ENCODE data around the gene AP4B1. TPM values are rescaled to one million over a fixed set of nuclear protein-coding genes. Genes with fewer than 3 reads are reported as not detected.

The AP4B1 gene
- total and polyA plus RNA-seq, 9 of the 15 experiments (the other 6 are each of a cell fraction or from before 2014, with no cell fraction given) = 15.8 to 36.5 (median 24.6) TPM

DNA sequence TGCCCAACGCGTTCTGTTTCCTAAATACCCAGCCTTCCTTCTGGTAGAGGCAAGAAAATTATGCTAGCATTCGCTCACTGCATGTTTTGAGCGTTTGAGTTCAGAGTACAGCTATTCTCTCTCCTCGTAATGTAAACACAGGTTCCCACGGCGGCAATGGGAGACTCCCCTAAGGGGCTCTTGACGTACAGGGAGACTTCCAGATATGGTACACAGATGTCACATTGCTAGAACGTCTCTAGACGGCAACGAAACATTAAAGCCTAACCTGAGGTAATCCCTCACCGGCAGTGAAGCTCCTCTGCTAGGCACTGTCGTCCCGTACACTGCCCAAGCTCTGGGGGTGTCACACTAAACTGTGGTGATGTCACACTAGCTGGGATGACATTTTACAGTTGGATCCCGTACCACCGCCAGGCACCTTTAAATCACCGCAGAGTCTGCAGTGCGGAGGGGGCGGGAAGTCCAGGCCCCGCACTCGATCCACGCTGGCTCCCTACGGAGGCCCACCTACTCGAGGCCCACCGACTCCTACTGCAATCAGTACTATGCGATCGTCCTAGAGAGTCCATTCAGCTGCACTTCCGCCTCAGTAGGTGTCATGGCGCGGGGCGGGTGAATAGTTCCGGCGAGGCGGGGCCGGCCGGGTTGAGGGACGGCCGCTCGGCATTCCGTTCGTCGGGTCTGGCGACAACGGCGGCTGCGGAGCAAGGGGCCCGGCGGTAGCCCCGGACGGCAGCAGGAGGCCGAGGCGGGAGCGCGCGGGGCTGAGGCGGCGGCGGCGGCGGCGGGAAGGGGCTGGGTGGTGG is 24.5 kb upstream of the AP4B1 start, which contains the start of gene HIPK1 (continued):
- TF ChIP-seq ZNF444 (CRISPR knock-in tag; IDR thresholded peaks at IDR 0.05) (no peak), NCOA2 (IDR thresholded peaks at IDR 0.05; ENCODE audit: partially characterized antibody in 2 of 2) (no peak), RBM17 (IDR thresholded peaks at IDR 0.05; ENCODE audit: borderline replicate concordance, low read depth, low read length) (no peak), SRF (CRISPR knock-in tag; IDR thresholded peaks at IDR 0.05) (peak in 1 of 2 experiments; percentile 77; a peak in 2 of 4 replicates), NR1H2 (CRISPR knock-in tag; IDR thresholded peaks at IDR 0.05) (0 out of 2 replicates have a peak, but pooled peaks have one; percentile 53), XRCC5 (IDR thresholded peaks at IDR 0.05; ENCODE audit: low read depth, low read length) (peak; percentile 100), DIDO1 (tag; IDR thresholded peaks at IDR 0.05; ENCODE audit: low read depth) (peak; percentile 80; the same call in 1 of the 2 replicates), PBX2 (CRISPR knock-in tag; IDR thresholded peaks at IDR 0.05; ENCODE audit: low read depth) (no peak), PBX2 (tag; conservative IDR thresholded peaks at IDR 0.05; ENCODE audit: low read depth) (peak; percentile 11; the same call in 1 of the 2 replicates), ARID3B (CRISPR knock-in tag; IDR thresholded peaks at IDR 0.05; ENCODE audit: borderline replicate concordance) (no peak), ATF4 (CRISPR knock-in tag; IDR thresholded peaks at IDR 0.05) (peak; percentile 71), ZNF695 (CRISPR knock-in tag; IDR thresholded peaks at IDR 0.05) (no peak)
- TF ChIP-seq, protein P1, sequence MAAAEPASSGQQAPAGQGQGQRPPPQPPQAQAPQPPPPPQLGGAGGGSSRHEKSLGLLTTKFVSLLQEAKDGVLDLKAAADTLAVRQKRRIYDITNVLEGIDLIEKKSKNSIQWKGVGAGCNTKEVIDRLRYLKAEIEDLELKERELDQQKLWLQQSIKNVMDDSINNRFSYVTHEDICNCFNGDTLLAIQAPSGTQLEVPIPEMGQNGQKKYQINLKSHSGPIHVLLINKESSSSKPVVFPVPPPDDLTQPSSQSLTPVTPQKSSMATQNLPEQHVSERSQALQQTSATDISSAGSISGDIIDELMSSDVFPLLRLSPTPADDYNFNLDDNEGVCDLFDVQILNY (CRISPR knock-in tag; IDR thresholded peaks at IDR 0.05) = no peak
- TF ChIP-seq, protein P2, sequence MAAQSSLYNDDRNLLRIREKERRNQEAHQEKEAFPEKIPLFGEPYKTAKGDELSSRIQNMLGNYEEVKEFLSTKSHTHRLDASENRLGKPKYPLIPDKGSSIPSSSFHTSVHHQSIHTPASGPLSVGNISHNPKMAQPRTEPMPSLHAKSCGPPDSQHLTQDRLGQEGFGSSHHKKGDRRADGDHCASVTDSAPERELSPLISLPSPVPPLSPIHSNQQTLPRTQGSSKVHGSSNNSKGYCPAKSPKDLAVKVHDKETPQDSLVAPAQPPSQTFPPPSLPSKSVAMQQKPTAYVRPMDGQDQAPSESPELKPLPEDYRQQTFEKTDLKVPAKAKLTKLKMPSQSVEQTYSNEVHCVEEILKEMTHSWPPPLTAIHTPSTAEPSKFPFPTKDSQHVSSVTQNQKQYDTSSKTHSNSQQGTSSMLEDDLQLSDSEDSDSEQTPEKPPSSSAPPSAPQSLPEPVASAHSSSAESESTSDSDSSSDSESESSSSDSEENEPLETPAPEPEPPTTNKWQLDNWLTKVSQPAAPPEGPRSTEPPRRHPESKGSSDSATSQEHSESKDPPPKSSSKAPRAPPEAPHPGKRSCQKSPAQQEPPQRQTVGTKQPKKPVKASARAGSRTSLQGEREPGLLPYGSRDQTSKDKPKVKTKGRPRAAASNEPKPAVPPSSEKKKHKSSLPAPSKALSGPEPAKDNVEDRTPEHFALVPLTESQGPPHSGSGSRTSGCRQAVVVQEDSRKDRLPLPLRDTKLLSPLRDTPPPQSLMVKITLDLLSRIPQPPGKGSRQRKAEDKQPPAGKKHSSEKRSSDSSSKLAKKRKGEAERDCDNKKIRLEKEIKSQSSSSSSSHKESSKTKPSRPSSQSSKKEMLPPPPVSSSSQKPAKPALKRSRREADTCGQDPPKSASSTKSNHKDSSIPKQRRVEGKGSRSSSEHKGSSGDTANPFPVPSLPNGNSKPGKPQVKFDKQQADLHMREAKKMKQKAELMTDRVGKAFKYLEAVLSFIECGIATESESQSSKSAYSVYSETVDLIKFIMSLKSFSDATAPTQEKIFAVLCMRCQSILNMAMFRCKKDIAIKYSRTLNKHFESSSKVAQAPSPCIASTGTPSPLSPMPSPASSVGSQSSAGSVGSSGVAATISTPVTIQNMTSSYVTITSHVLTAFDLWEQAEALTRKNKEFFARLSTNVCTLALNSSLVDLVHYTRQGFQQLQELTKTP (IDR thresholded peaks at IDR 0.05; ENCODE audit: low read depth in 1 of 2, partially characterized antibody in 2 of 2) = peak; percentile 63 to 81

Measured in K562 (cell line).